HepG2 (cell line): Measurements from ENCODE around the gene SMLR1.

ENCODE experiments used
- ARNTL ChIP-seq: sonication (generic); formaldehyde crosslinking; IDR thresholded peaks from 2 replicates; pipeline ENCODE4 v1.4.0; 2020; ENCODE audit warnings: mild to moderate bottlenecking, missing genetic modification reagents
- CENPX ChIP-seq: sonication (generic); formaldehyde crosslinking; IDR thresholded peaks from 2 replicates; pipeline ENCODE4 v1.9.0; 2021; ENCODE audit warnings: mild to moderate bottlenecking, missing genetic modification reagents, moderate library complexity
- CHD2 ChIP-seq: IDR thresholded peaks from 2 replicates; pipeline ENCODE4 v1.6.1; 2011; ENCODE audit warnings: low read depth, low read length, improper control_type of control experiment
- HHEX ChIP-seq: IDR thresholded peaks from 2 replicates; pipeline ENCODE4 v1.6.1; 2016; ENCODE audit warnings: control low read depth
- HIC2 ChIP-seq: sonication (generic); formaldehyde crosslinking; IDR thresholded peaks from 2 replicates; pipeline ENCODE4 v1.9.0; 2022; ENCODE audit warnings: low read depth, missing genetic modification reagents
- HMG20B ChIP-seq: conservative IDR thresholded peaks from 2 replicates; pipeline ENCODE4 v1.6.1; 2016; ENCODE audit warnings: missing genetic modification reagents, missing compliant biosample characterization
- ZBTB20 ChIP-seq: sonication (generic); formaldehyde crosslinking; IDR thresholded peaks from 2 replicates; pipeline ENCODE4 v1.8.1; 2023; ENCODE audit warnings: missing genetic modification reagents, low read depth, mild to moderate bottlenecking, borderline replicate concordance

GRCh38 chr6:130778946-130779657, 48.1 kb upstream of the SMLR1 start:
- TF ChIP-seq HIC2 (CRISPR knock-in tag) = no peak
- TF ChIP-seq HMG20B = no peak
- TF ChIP-seq ARNTL (CRISPR knock-in tag) = no peak
- no peak for TF ChIP-seq CENPX (CRISPR knock-in tag)
- no peak for TF ChIP-seq CHD2
- no peak for TF ChIP-seq HHEX (CRISPR knock-in tag)
- no peak for TF ChIP-seq ZBTB20 (CRISPR knock-in tag)
